HCT116 (cell line): ENCODE results near the gene TINCR.

Source experiments
- ATF3 ChIP-seq: IDR thresholded peaks from 2 replicates; pipeline ENCODE4 v1.6.1; 2012
- CTCF ChIP-seq, 3 experiments: fragments of 200-600 bp in 1 of 3; sonication (generic) in 1 of 3; IDR thresholded peaks in 2 of 3; conservative IDR thresholded peaks in 1 of 3; 2 replicates each; pipeline ENCODE4 v1.5.1; 2012 to 2017; ENCODE audit warnings: low read depth in 2 of 3, low read length in 2 of 3, antibody characterized with exemption in 1 of 3, borderline replicate concordance in 1 of 3, control low read depth in 1 of 3, mild to moderate bottlenecking in 1 of 3, mixed read lengths in 1 of 3, mixed run types in 1 of 3, moderate library complexity in 1 of 3; ENCODE audit not compliant: insufficient read depth in 1 of 3
- EGR1 ChIP-seq: IDR thresholded peaks from 2 replicates; pipeline ENCODE4 v1.6.1; 2012; ENCODE audit warnings: low read depth
- EZH2 ChIP-seq: fragments of 200-600 bp; sonication (generic); IDR thresholded peaks from 2 replicates; pipeline ENCODE4 v1.6.1; 2017; ENCODE audit warnings: antibody characterized with exemption, mixed run types
- EZH2phosphoT487 ChIP-seq: fragments of 200-600 bp; IDR thresholded peaks from 2 replicates; pipeline ENCODE4 v1.6.1; 2018; ENCODE audit warnings: antibody characterized with exemption, borderline replicate concordance
- JUND ChIP-seq: IDR thresholded peaks from 2 replicates; pipeline ENCODE4 v1.6.1; 2012
- POLR2A ChIP-seq: IDR thresholded peaks from 2 replicates; pipeline ENCODE4 v1.7.0; 2011; ENCODE audit warnings: borderline replicate concordance; ENCODE audit not compliant: insufficient read depth, insufficient read length; ENCODE audit errors: extremely low read depth
- REST ChIP-seq: IDR thresholded peaks from 2 replicates; pipeline ENCODE4 v1.6.1; 2012; ENCODE audit warnings: low read depth
- SP1 ChIP-seq: IDR thresholded peaks from 2 replicates; pipeline ENCODE4 v1.6.1; 2012; ENCODE audit warnings: low read depth
- TCF7L2 ChIP-seq: IDR thresholded peaks from 2 replicates; pipeline ENCODE4 v1.7.0; 2011; ENCODE audit warnings: borderline replicate concordance, inconsistent platforms; ENCODE audit not compliant: insufficient read depth, insufficient read length; ENCODE audit errors: extremely low read depth
- YY1 ChIP-seq: IDR thresholded peaks from 2 replicates; pipeline ENCODE4 v1.6.1; 2011; ENCODE audit warnings: low read length, low read depth, moderate library complexity, mild to moderate bottlenecking; ENCODE audit not compliant: insufficient replicate concordance; ENCODE audit errors: extremely low read depth

- TF ChIP-seq CTCF (IDR thresholded peaks at IDR 0.05 in 2 of 3, conservative IDR thresholded peaks at IDR 0.05 in 1 of 3; ENCODE audit: borderline replicate concordance in 1 of 3, insufficient read depth in 1 of 3, low read depth in 2 of 3, low read length in 2 of 3) (no peak), SP1 (no peak), EZH2 (no peak), EZH2phosphoT487 (no peak), YY1 (no peak), POLR2A (no peak), JUND (no peak), REST (no peak), ATF3 (no peak), TCF7L2 (no peak), EGR1 (no peak)
Observed at GRCh38 chr19:5588906-5589676, 21.3 kb upstream of the TINCR start.
